Activated naive CD8-positive, alpha-beta T cell treated with anti-CD3 and anti-CD28 coated beads, Interleukin-2, amount 50 U/mL, for 24 hours (primary cell): ENCODE data around the gene UBE2F.
A peak's percentile ranks its signal among the peaks of the same experiment; 100 is the strongest.

Experiments
- ATAC-seq: fragments of 150-1000 bp; cut with Tn5 transposase; one replicate; pipeline ENCODE4 v1.10.0; 2021
- DNase-seq: peaks from one replicate; pipeline ENCODE4 v3.0.0; 2021
- H3K27ac Mint-ChIP-seq: one replicate; pipeline ENCODE4 v1.8.0; 2021; ENCODE audit warnings: mild to moderate bottlenecking, mixed read lengths
- H3K27me3 Mint-ChIP-seq: one replicate; pipeline ENCODE4 v1.8.0; 2021; ENCODE audit warnings: mixed read lengths
- H3K36me3 Mint-ChIP-seq: one replicate; pipeline ENCODE4 v1.8.0; 2021; ENCODE audit warnings: low read depth, mixed read lengths
- H3K4me1 Mint-ChIP-seq: one replicate; pipeline ENCODE4 v1.8.0; 2021; ENCODE audit warnings: mixed read lengths
- H3K4me3 Mint-ChIP-seq: one replicate; pipeline ENCODE4 v1.8.0; 2021; ENCODE audit warnings: mild to moderate bottlenecking, moderate library complexity, mixed read lengths
- H3K9me3 Mint-ChIP-seq: one replicate; pipeline ENCODE4 v1.8.0; 2021; ENCODE audit warnings: mixed read lengths

Gene UBE2F

GRCh38 chr2:237966565-237967462 is at the start of gene UBE2F:
UBE2F (plus strand) TSS chr2:237967014; CDS start chr2:237973108, 6,094 bp downstream.
- Mint-ChIP-seq H3K27me3 (no peaks in the 10 kb centered on the region), H3K27ac (peak within 1 kb of the TSS; percentile 88), H3K36me3 (peaks cover 21% of the 10 kb centered on the region), H3K9me3 (peaks cover 9% of the 10 kb centered on the region), H3K4me1 (peaks cover 44% of the 10 kb centered on the region), H3K4me3 (peak within 1 kb of the TSS; percentile 92)
- ATAC-seq, result peak; percentile 96
- DNase-seq, result peak; percentile 98

- ATAC-seq, result no peak
Measured at GRCh38 chr2:237917696-237918374, 49.0 kb upstream of the UBE2F start.

GRCh38 chr2:237919593-237919992 is 47.2 kb upstream of the UBE2F start:
- Mint-ChIP-seq H3K27me3 (peaks cover 4% of the 10 kb centered on the region), H3K4me1 (peaks cover 27% of the 10 kb centered on the region), H3K9me3 (no peaks in the 10 kb centered on the region), H3K4me3 (no peak overlapping the region), H3K36me3 (no peaks in the 10 kb centered on the region), H3K27ac (no peak overlapping the region)
- no peak for DNase-seq
- no peak for ATAC-seq

More at GRCh38 chr2:237917696-237918374, 49.0 kb upstream of the UBE2F start:
- Mint-ChIP-seq H3K36me3 (no peaks in the 10 kb centered on the region), H3K4me1 (peaks cover 17% of the 10 kb centered on the region), H3K27me3 (peaks cover 4% of the 10 kb centered on the region), H3K27ac (no peak overlapping the region), H3K4me3 (no peak overlapping the region), H3K9me3 (no peaks in the 10 kb centered on the region)
- no peak for DNase-seq

- H3K27me3 Mint-ChIP-seq, result peaks cover 4% of the 10 kb centered on the region
- ATAC-seq (no peak), DNase-seq (no peak)
- no peaks in the 10 kb centered on the region for H3K36me3 Mint-ChIP-seq
- peaks cover 31% of the 10 kb centered on the region for H3K4me1 Mint-ChIP-seq
- no peak overlapping the region for H3K4me3 Mint-ChIP-seq
- peak overlapping the region; percentile 50 for H3K27ac Mint-ChIP-seq
- H3K9me3 Mint-ChIP-seq, result no peaks in the 10 kb centered on the region
Measured at GRCh38 chr2:237920673-237921072, 46.1 kb upstream of the UBE2F start.

- H3K4me1 Mint-ChIP-seq, result peaks cover 39% of the 10 kb centered on the region
- no peak for ATAC-seq
- DNase-seq, result no peak
- H3K27ac Mint-ChIP-seq, result no peak overlapping the region
- H3K9me3 Mint-ChIP-seq, result no peaks in the 10 kb centered on the region
- H3K36me3 Mint-ChIP-seq, result no peaks in the 10 kb centered on the region
- H3K4me3 Mint-ChIP-seq, result no peak overlapping the region
- H3K27me3 Mint-ChIP-seq, result peaks cover 4% of the 10 kb centered on the region
Measured at GRCh38 chr2:237921967-237922492, 44.8 kb upstream of the UBE2F start.

- ATAC-seq (peak; percentile 60), DNase-seq (peak; percentile 34)
- H3K9me3 Mint-ChIP-seq, result no peaks in the 10 kb centered on the region
- no peaks in the 10 kb centered on the region for H3K36me3 Mint-ChIP-seq
- H3K27ac Mint-ChIP-seq, result no peak overlapping the region
- peaks cover 43% of the 10 kb centered on the region for H3K4me1 Mint-ChIP-seq
- H3K27me3 Mint-ChIP-seq, result peaks cover 4% of the 10 kb centered on the region
- H3K4me3 Mint-ChIP-seq, result no peak overlapping the region
Measured at GRCh38 chr2:237922641-237923361, 44.0 kb upstream of the UBE2F start.

GRCh38 chr2:237923481-237924163 is 43.2 kb upstream of the UBE2F start:
- peaks cover 4% of the 10 kb centered on the region for H3K27me3 Mint-ChIP-seq
- ATAC-seq (peak; percentile 93), DNase-seq (peak; percentile 92)
- peak overlapping the region; percentile 43 for H3K4me3 Mint-ChIP-seq
- H3K4me1 Mint-ChIP-seq, result peaks cover 41% of the 10 kb centered on the region
- peak overlapping the region; percentile 8 for H3K27ac Mint-ChIP-seq
- H3K36me3 Mint-ChIP-seq, result no peaks in the 10 kb centered on the region
- no peaks in the 10 kb centered on the region for H3K9me3 Mint-ChIP-seq

- H3K27ac Mint-ChIP-seq, result peak overlapping the region; percentile 8
- no peaks in the 10 kb centered on the region for H3K9me3 Mint-ChIP-seq
- no peak overlapping the region for H3K4me3 Mint-ChIP-seq
- no peaks in the 10 kb centered on the region for H3K36me3 Mint-ChIP-seq
- H3K4me1 Mint-ChIP-seq, result peaks cover 38% of the 10 kb centered on the region
- DNase-seq, result no peak
- H3K27me3 Mint-ChIP-seq, result peaks cover 4% of the 10 kb centered on the region
- ATAC-seq, result no peak
Measured at GRCh38 chr2:237924164-237924534, 42.7 kb upstream of the UBE2F start.

- Mint-ChIP-seq H3K4me3 (no peak overlapping the region), H3K36me3 (no peaks in the 10 kb centered on the region), H3K9me3 (peaks cover 9% of the 10 kb centered on the region), H3K27me3 (no peaks in the 10 kb centered on the region), H3K4me1 (peaks cover 30% of the 10 kb centered on the region), H3K27ac (no peak overlapping the region)
- ATAC-seq (no peak), DNase-seq (no peak)
Measured at GRCh38 chr2:237927135-237927534, 39.7 kb upstream of the UBE2F start.

GRCh38 chr2:237927986-237928385 is 38.8 kb upstream of the UBE2F start:
- DNase-seq, result no peak
- no peaks in the 10 kb centered on the region for H3K36me3 Mint-ChIP-seq
- peaks cover 9% of the 10 kb centered on the region for H3K9me3 Mint-ChIP-seq
- no peak for ATAC-seq
- H3K4me1 Mint-ChIP-seq, result peaks cover 29% of the 10 kb centered on the region
- no peaks in the 10 kb centered on the region for H3K27me3 Mint-ChIP-seq
- H3K27ac Mint-ChIP-seq, result no peak overlapping the region
- H3K4me3 Mint-ChIP-seq, result no peak overlapping the region

- Mint-ChIP-seq H3K27ac (no peak overlapping the region), H3K27me3 (no peaks in the 10 kb centered on the region)
Measured at GRCh38 chr2:237929979-237930378, 36.8 kb upstream of the UBE2F start.

GRCh38 chr2:237931205-237931721 is 35.6 kb upstream of the UBE2F start:
- DNase-seq, result no peak
- Mint-ChIP-seq H3K27ac (no peak overlapping the region), H3K4me3 (no peak overlapping the region)

More at GRCh38 chr2:237929979-237930378, 36.8 kb upstream of the UBE2F start:
- peaks cover 32% of the 10 kb centered on the region for H3K4me1 Mint-ChIP-seq
- peaks cover 9% of the 10 kb centered on the region for H3K9me3 Mint-ChIP-seq
- DNase-seq, result no peak
- no peak for ATAC-seq
- no peak overlapping the region for H3K4me3 Mint-ChIP-seq
- H3K36me3 Mint-ChIP-seq, result no peaks in the 10 kb centered on the region

GRCh38 chr2:237932731-237933131 is 34.1 kb upstream of the UBE2F start:
- ATAC-seq (peak; percentile 66), DNase-seq (no peak)
- H3K27ac Mint-ChIP-seq, result peak overlapping the region; percentile 67
- H3K9me3 Mint-ChIP-seq, result peaks cover 9% of the 10 kb centered on the region
- H3K4me1 Mint-ChIP-seq, result peaks cover 20% of the 10 kb centered on the region
- H3K36me3 Mint-ChIP-seq, result no peaks in the 10 kb centered on the region
- no peaks in the 10 kb centered on the region for H3K27me3 Mint-ChIP-seq
- H3K4me3 Mint-ChIP-seq, result no peak overlapping the region

More at GRCh38 chr2:237931205-237931721, 35.6 kb upstream of the UBE2F start:
- Mint-ChIP-seq H3K4me1 (peaks cover 27% of the 10 kb centered on the region), H3K36me3 (no peaks in the 10 kb centered on the region), H3K27me3 (no peaks in the 10 kb centered on the region), H3K9me3 (peaks cover 9% of the 10 kb centered on the region)
- ATAC-seq, result no peak
